ENCODE data around the gene MS4A10.
A peak's percentile ranks its signal among the peaks of the same experiment; 100 is the strongest.

The MS4A10 gene

GRCh38 chr11:60765355-60765754 lies 19.8 kb upstream of the MS4A10 start:
- no peak for DNase-seq (ENCODE audit: low spot score)

GRCh38 chr11:60766547-60766946 lies 18.6 kb upstream of the MS4A10 start:
- no peak for DNase-seq (ENCODE audit: low spot score)

- DNase-seq (ENCODE audit: low spot score): peak; percentile 52
Observed at GRCh38 chr11:60767388-60767811, 17.7 kb upstream of the MS4A10 start.

- DNase-seq (ENCODE audit: low spot score): no peak
Observed at GRCh38 chr11:60768202-60768601, 16.9 kb upstream of the MS4A10 start.

GRCh38 chr11:60769273-60769672 lies 15.9 kb upstream of the MS4A10 start:
- DNase-seq (ENCODE audit: low spot score): no peak

- no peak for DNase-seq (ENCODE audit: low spot score)
Observed at GRCh38 chr11:60769811-60770210, 15.3 kb upstream of the MS4A10 start.

GRCh38 chr11:60771146-60771545 lies 14.0 kb upstream of the MS4A10 start:
- DNase-seq (ENCODE audit: low spot score): no peak

- DNase-seq (ENCODE audit: low spot score): no peak
Observed at GRCh38 chr11:60771879-60772525, 13.1 kb upstream of the MS4A10 start.

GRCh38 chr11:60772666-60773065 lies 12.5 kb upstream of the MS4A10 start:
- DNase-seq (ENCODE audit: low spot score): no peak

GRCh38 chr11:60774726-60775125 lies 10.4 kb upstream of the MS4A10 start:
- DNase-seq (ENCODE audit: low spot score): no peak

GRCh38 chr11:60775420-60775961 lies 9.6 kb upstream of the MS4A10 start:
- DNase-seq (ENCODE audit: low spot score): peak; percentile 81

- DNase-seq (ENCODE audit: low spot score): no peak
Observed at GRCh38 chr11:60776167-60776566, 9.0 kb upstream of the MS4A10 start.

- no peak for DNase-seq (ENCODE audit: low spot score)
Observed at GRCh38 chr11:60777106-60777505, 8.0 kb upstream of the MS4A10 start.

- DNase-seq (ENCODE audit: low spot score): no peak
Observed at GRCh38 chr11:60777572-60777971, 7.6 kb upstream of the MS4A10 start.

- no peak for DNase-seq (ENCODE audit: low spot score)
Observed at GRCh38 chr11:60780065-60780464, 5.1 kb upstream of the MS4A10 start.

GRCh38 chr11:60780774-60781173 lies 4.4 kb upstream of the MS4A10 start:
- no peak for DNase-seq (ENCODE audit: low spot score)

- DNase-seq (ENCODE audit: low spot score): no peak
Observed at GRCh38 chr11:60781286-60781980, 3.7 kb upstream of the MS4A10 start.

- no peak for DNase-seq (ENCODE audit: low spot score)
Observed at GRCh38 chr11:60781981-60782316, 3.2 kb upstream of the MS4A10 start.

GRCh38 chr11:60782393-60783140 lies 2.6 kb upstream of the MS4A10 start:
- no peak for DNase-seq (ENCODE audit: low spot score)

GRCh38 chr11:60783141-60783484 lies 2.0 kb upstream of the MS4A10 start:
- no peak for DNase-seq (ENCODE audit: low spot score)

- no peak for DNase-seq (ENCODE audit: low spot score)
Observed at GRCh38 chr11:60783911-60784310, 1.2 kb upstream of the MS4A10 start.

- DNase-seq (ENCODE audit: low spot score): no peak
Observed at GRCh38 chr11:60785806-60786361, 751 bp downstream of the MS4A10 start.

All from HuH-7 (cell line).